H9 (cell line): ENCODE data around the gene DNLZ. TPM values are rescaled to one million over a fixed set of nuclear protein-coding genes. Genes with fewer than 3 reads are reported as not detected.

Experiments
- DNase-seq: peaks from one replicate; pipeline ENCODE4 v3.0.0-alpha.2; 2017
- H2AFZ ChIP-seq: one replicate; pipeline ENCODE4 v1.6.1; 2013; ENCODE audit warnings: mild to moderate bottlenecking, low read length, control low read depth, moderate library complexity
- H2AK5ac ChIP-seq: 2 replicates; pipeline ENCODE4 v1.6.1; 2013; ENCODE audit warnings: low read length, control low read depth, mixed read lengths; ENCODE audit not compliant: insufficient read length
- H2BK120ac ChIP-seq: one replicate; pipeline ENCODE4 v1.6.1; 2013; ENCODE audit warnings: low read depth, mild to moderate bottlenecking, low read length, control low read depth, inconsistent platforms; ENCODE audit not compliant: poor library complexity, severe bottlenecking
- H2BK12ac ChIP-seq: 2 replicates; pipeline ENCODE4 v1.6.1; 2013; ENCODE audit warnings: low read length, control low read depth, mixed read lengths, low read depth; ENCODE audit not compliant: insufficient read length
- H2BK15ac ChIP-seq: 2 replicates; pipeline ENCODE4 v1.6.1; 2013; ENCODE audit warnings: low read depth, low read length, control low read depth
- H2BK20ac ChIP-seq: one replicate; pipeline ENCODE4 v1.6.1; 2013; ENCODE audit warnings: low read depth, mild to moderate bottlenecking, low read length, control low read depth, inconsistent platforms; ENCODE audit not compliant: poor library complexity, severe bottlenecking
- H2BK5ac ChIP-seq: 2 replicates; pipeline ENCODE4 v1.6.1; 2013; ENCODE audit warnings: low read length, control low read depth, mixed read lengths; ENCODE audit not compliant: insufficient read length
- H3K14ac ChIP-seq: 2 replicates; pipeline ENCODE4 v1.6.1; 2013; ENCODE audit warnings: low read length, control low read depth; ENCODE audit not compliant: insufficient read depth
- H3K18ac ChIP-seq: 2 replicates; pipeline ENCODE4 v1.6.1; 2013; ENCODE audit warnings: low read depth, mild to moderate bottlenecking, mixed read lengths, low read length, control low read depth; ENCODE audit not compliant: insufficient read length
- H3K23ac ChIP-seq: 2 replicates; pipeline ENCODE4 v1.6.1; 2013; ENCODE audit warnings: low read length, control low read depth, mixed read lengths, low read depth; ENCODE audit not compliant: insufficient read length
- H3K23me2 ChIP-seq: 2 replicates; pipeline ENCODE4 v1.6.1; 2013; ENCODE audit warnings: low read depth, mild to moderate bottlenecking, mixed read lengths, low read length, control low read depth; ENCODE audit not compliant: insufficient read length, poor library complexity, severe bottlenecking
- H3K27ac ChIP-seq: 2 replicates; pipeline ENCODE4 v1.5.1; 2013; ENCODE audit warnings: low read length, control low read depth, mixed read lengths, low read depth; ENCODE audit not compliant: insufficient read length
- H3K27me3 ChIP-seq: 2 replicates; pipeline ENCODE4 v1.6.1; 2013; ENCODE audit warnings: low read length, control low read depth, inconsistent platforms; ENCODE audit not compliant: insufficient read depth
- H3K4ac ChIP-seq: 2 replicates; pipeline ENCODE4 v1.6.1; 2013; ENCODE audit warnings: low read depth, mild to moderate bottlenecking, control low read depth, inconsistent platforms, low read length, moderate library complexity
- H3K4me1 ChIP-seq: 2 replicates; pipeline ENCODE4 v1.6.1; 2013; ENCODE audit warnings: low read length, control low read depth, inconsistent platforms; ENCODE audit not compliant: insufficient read depth
- H3K4me2 ChIP-seq: 2 replicates; pipeline ENCODE4 v1.6.1; 2013; ENCODE audit warnings: low read length, control low read depth, mixed read lengths; ENCODE audit not compliant: insufficient read length, insufficient read depth
- H3K56ac ChIP-seq: 2 replicates; pipeline ENCODE4 v1.6.1; 2013; ENCODE audit warnings: low read depth, mild to moderate bottlenecking, mixed read lengths, low read length, control low read depth; ENCODE audit not compliant: insufficient read length
- H3K79me1 ChIP-seq: 2 replicates; pipeline ENCODE4 v1.6.1; 2013; ENCODE audit warnings: low read depth, mild to moderate bottlenecking, moderate library complexity, low read length, control low read depth, inconsistent platforms; ENCODE audit not compliant: insufficient read depth, poor library complexity, severe bottlenecking
- H3K79me2 ChIP-seq: 2 replicates; pipeline ENCODE4 v1.6.1; 2013; ENCODE audit warnings: low read length, control low read depth, inconsistent platforms; ENCODE audit not compliant: insufficient read depth
- H3K9ac ChIP-seq: 2 replicates; pipeline ENCODE4 v1.6.1; 2013; ENCODE audit warnings: low read length, control low read depth, mixed read lengths; ENCODE audit not compliant: insufficient read length; ENCODE audit errors: extremely low read depth
- H3K9me3 ChIP-seq: one replicate; pipeline ENCODE4 v1.6.1; 2013; ENCODE audit warnings: low read depth, low read length, inconsistent platforms; ENCODE audit not compliant: control insufficient read depth
- H3T11ph ChIP-seq: one replicate; pipeline ENCODE4 v1.6.1; 2013; ENCODE audit warnings: mild to moderate bottlenecking, low read length, control low read depth, inconsistent platforms
- H4K20me1 ChIP-seq: one replicate; pipeline ENCODE4 v1.6.1; 2013; ENCODE audit not compliant: control insufficient read depth, insufficient read length, insufficient read depth
- H4K5ac ChIP-seq: 2 replicates; pipeline ENCODE4 v1.6.1; 2013; ENCODE audit warnings: low read depth, mild to moderate bottlenecking, mixed read lengths, low read length, control low read depth; ENCODE audit not compliant: insufficient read length
- H4K8ac ChIP-seq: replicated peaks from 2 replicates; pipeline ENCODE4 v1.6.1; 2013; ENCODE audit warnings: low read length, control low read depth, mixed read lengths, low read depth; ENCODE audit not compliant: insufficient read length
- H4K91ac ChIP-seq: 2 replicates; pipeline ENCODE4 v1.6.1; 2013; ENCODE audit warnings: low read depth, mild to moderate bottlenecking, moderate library complexity, mixed read lengths, low read length, control low read depth; ENCODE audit not compliant: insufficient read length
- H3K27ac Mint-ChIP-seq, 3 experiments: 2 replicates in 2 of 3; 3 replicates in 1 of 3; pipeline ENCODE4 v1.8.0; 2020 to 2021; ENCODE audit warnings: mixed read lengths in 3 of 3, mild to moderate bottlenecking in 1 of 3, moderate library complexity in 1 of 3
- H3K27me3 Mint-ChIP-seq: 2 replicates; pipeline ENCODE4 v1.8.0; 2021; ENCODE audit warnings: low read depth, mild to moderate bottlenecking, moderate library complexity, mixed read lengths
- H3K36me3 Mint-ChIP-seq, 3 experiments: 2 replicates in 2 of 3; 3 replicates in 1 of 3; pipeline ENCODE4 v1.8.0; 2020 to 2021; ENCODE audit warnings: low read depth in 3 of 3, mixed read lengths in 3 of 3; ENCODE audit not compliant: insufficient read depth in 1 of 3
- H3K4me1 Mint-ChIP-seq, 2 experiments: 2 replicates each; pipeline ENCODE4 v1.8.0; 2020; ENCODE audit warnings: mixed read lengths in 2 of 2
- H3K4me3 Mint-ChIP-seq, 2 experiments: 2 replicates in 1 of 2; 3 replicates in 1 of 2; pipeline ENCODE4 v1.8.0; 2020 to 2021; ENCODE audit warnings: mild to moderate bottlenecking in 2 of 2, mixed read lengths in 2 of 2, moderate library complexity in 1 of 2
- H3K9me3 Mint-ChIP-seq, 2 experiments: 2 replicates in 1 of 2; 3 replicates in 1 of 2; pipeline ENCODE4 v1.8.0; 2020; ENCODE audit warnings: mild to moderate bottlenecking in 2 of 2, mixed read lengths in 2 of 2, moderate library complexity in 1 of 2
- CTCF ChIP-seq: fragments of 200-600 bp; sonication (generic); conservative IDR thresholded peaks from 3 replicates; pipeline ENCODE4 v1.8.0; 2021; ENCODE audit warnings: antibody characterized with exemption, mild to moderate bottlenecking
- WGBS: extraction: QIAGEN DNeasy Blood & Tissue Kit; methylation state at CpG from one replicate; pipeline ENCODE4 v1.1.7; 2013; ENCODE audit warnings: missing lambda C conversion rate, low lambda C conversion rate, mixed read lengths; ENCODE audit not compliant: insufficient read length; ENCODE audit errors: extremely low coverage; 5-methylcytosine and 5-hydroxymethylcytosine counted together
- total RNA-seq: library from RNA; stranded (reverse); gene quantifications from 2 replicates; pipeline ENCODE4 v1.2.1, GENCODE V29; 2021

Gene DNLZ
- total RNA-seq, 1 experiment from 2014 or later = 24.8 TPM

GRCh38 chr9:136399176-136400037 is 35.9 kb upstream of the DNLZ start:
- Histone ChIP-seq H3K18ac (no peak overlapping the region), H3K27me3 (no peaks in the 10 kb centered on the region), H3K56ac (no peak overlapping the region), H3K27ac (no peak overlapping the region), H2AK5ac (no peak overlapping the region), H4K91ac (no peak overlapping the region), H2AFZ (no peak overlapping the region), H4K20me1 (no peaks in the 10 kb centered on the region), H3K4ac (no peak overlapping the region), H3T11ph (no peak overlapping the region), H2BK20ac (no peak overlapping the region), H2BK5ac (no peak overlapping the region), H3K23ac (no peak overlapping the region), H3K9ac (peak overlapping the region; percentile 74), H3K79me2 (peaks cover 12% of the 10 kb centered on the region; the same call in 1 of the 2 replicates), H4K5ac (no peak overlapping the region), H2BK15ac (no peak overlapping the region), H3K4me2 (peak overlapping the region; percentile 94), H3K9me3 (no peaks in the 10 kb centered on the region), H3K4me1 (no peaks in the 10 kb centered on the region), H2BK12ac (no peak overlapping the region), H2BK120ac (no peak overlapping the region), H3K79me1 (peaks cover 7% of the 10 kb centered on the region), H4K8ac (no peak overlapping the region), H3K23me2 (peaks cover 6% of the 10 kb centered on the region), H3K14ac (peak overlapping the region; percentile 48; the same call in 1 of the 2 replicates)
- TF ChIP-seq CTCF = no peak
- H3K27ac Mint-ChIP-seq = peak overlapping the region in 2 of 3 experiments; percentile 20 to 90; a peak in 2 of 7 replicates
- peaks cover 11 to 12% of the 10 kb centered on the region in 2 experiments for H3K4me1 Mint-ChIP-seq
- peaks cover 22 to 69% (median 60%) of the 10 kb centered on the region in 3 experiments for H3K36me3 Mint-ChIP-seq
- no CpG with 5 or more reads among the region's 67 CpGs for WGBS
- H3K4me3 Mint-ChIP-seq = peak overlapping the region; percentile 89 to 94
- no peak for DNase-seq
- no peaks in the 10 kb centered on the region for H3K9me3 Mint-ChIP-seq
- no peaks in the 10 kb centered on the region for H3K27me3 Mint-ChIP-seq
